ENCODE results near the gene FAM43A. TPM values are rescaled to one million over a fixed set of nuclear protein-coding genes. Genes with fewer than 3 reads are reported as not detected.

The FAM43A gene, protein sequence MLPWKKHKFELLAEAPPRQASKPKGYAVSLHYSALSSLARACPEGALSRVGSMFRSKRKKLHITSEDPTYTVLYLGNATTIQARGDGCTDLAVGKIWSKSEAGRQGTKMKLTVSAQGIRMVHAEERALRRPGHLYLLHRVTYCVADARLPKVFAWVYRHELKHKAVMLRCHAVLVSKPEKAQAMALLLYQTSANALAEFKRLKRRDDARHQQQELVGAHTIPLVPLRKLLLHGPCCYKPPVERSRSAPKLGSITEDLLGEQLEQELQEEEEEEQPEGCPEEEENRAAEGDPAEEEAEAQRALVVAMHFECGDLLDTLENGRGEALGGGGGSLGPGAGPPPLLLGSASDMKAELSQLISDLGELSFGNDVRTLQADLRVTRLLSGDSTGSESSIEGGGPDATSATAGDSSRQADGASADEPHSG
- polyA plus RNA-seq (2013, experiment 1 of 2; ENCODE audit: insufficient read length), result 6.6 TPM
- polyA plus RNA-seq (2013, experiment 2 of 2; ENCODE audit: insufficient read length), result 7.7 TPM

DNA sequence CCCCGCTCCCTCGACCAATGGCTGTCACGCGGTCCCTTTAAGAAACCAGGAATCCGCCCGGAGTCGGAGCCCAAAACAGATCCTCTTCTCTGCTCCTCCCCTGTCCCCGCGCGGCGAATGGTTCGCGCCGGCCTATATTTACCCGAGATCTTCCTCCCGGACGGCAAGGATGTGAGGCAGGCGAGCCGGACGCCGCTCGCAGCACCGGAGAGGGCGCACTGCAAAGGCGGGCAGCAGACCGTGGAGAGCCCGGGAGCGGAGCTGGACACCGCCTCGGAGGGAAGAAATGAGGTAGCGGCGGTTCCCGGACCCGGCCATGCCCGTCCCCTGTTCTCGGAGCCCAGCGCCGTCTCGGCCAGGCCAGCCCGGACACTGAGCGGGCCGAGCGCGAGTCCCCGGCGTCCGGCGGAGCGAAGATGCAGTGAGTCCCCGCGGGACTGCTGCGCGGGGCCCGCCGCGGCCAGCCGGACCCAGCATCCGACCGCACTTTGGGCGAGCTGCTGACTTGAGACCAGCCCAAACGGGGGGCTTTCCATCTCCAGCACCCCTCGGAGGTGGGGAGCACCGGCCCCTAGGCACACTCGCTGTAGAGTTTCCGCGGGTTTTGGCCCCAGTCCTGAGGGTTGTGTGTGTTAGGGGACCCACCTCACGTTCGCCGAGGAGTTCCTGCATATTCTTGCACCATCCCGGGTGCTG lies at the start of gene FAM43A:
Gene FAM43A (plus strand): TSS at position 166 of the 696 bp plus-strand sequence. CDS start 944 bp downstream, outside the sequence.
- peak; percentile 96 for DNase-seq

DNA sequence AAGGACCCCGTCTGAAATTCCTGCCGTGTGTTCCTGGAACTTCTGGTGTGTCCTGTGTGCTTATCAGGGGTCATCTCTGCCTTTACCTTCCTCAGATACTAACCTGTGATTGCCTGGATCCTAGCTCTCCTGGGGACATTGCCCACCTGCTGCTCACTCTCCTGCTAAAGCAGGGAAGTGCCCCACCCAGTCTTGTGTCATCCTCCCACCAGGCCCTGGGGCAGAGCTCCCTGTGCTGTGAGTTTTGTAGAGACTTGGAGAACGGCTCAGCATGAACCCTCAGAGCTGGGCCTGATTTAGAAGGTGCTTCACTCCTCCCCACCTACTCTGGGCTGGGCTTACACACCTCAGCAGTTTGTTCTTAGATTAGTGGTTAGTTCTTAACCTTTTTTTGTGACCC lies 48.6 kb upstream of the FAM43A start:
- no peak for DNase-seq

DNA sequence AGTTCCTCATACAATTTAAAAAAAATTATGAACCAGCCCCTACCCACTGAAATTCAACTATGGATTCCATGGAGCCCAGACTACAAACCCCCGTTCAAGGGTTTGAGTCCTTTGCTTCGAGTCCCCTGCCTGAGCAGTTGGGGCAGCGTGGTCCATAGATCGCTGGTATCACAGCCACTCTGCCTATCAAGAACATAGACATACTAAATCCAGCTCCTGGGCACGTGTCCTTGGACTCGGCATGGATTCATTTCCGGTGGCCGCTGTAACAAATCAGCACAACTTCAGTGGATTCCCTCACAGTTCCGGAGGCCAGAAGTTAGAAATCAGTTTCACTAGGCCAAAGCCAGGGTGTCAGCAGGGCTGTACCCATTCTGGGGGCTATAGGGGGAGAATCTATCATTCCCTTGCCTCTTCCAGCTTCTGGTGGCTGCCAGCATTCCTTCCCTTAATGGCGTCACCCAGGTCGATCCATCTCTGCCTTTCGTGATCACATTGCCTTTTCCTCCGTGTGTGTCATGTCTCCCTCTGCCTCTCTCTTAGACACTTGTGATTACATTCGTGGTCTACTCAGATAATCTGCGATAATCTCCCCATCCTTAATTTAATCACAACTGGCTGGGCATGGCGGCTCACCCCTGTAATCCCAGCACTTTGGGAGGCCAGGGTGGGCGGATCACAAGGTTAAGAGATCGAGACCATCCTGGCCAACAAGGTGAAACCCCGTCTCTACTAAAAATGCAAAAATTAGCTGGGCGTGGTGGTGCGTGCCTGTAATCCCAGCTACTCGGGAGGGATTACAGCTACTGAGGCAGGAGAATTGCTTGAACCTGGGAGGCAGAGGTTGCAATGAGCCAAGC lies 47.9 kb upstream of the FAM43A start:
- no peak for DNase-seq

DNA sequence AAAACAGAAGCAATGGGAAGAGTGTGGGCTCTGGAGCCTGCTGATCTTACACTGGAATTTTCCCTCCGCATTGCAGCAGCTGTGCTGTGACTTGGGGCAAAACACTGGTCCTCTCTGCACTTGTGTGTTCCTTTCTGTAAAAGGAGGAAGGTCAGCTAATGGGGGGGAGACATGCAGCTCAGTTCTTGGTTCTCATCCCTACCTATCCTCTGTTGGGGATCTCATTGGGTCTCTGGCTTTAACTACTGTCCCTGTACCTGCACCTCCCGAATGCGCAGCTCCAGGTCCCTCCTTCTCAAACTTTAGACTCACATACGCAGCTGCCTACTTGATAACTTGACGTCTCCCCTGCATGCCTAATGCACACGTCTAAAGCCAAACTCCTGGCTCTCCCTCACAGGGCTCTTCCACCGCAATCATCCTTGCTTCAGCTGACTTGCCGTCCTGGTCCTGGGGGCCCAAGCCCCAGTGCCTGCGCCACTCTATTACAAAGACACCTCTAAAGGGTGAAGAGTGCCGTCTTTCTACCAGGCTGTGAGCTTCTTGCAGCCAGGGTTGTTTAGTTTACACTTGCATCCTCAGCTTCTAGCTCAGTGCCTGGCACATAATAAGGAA lies 46.6 kb upstream of the FAM43A start:
- DNase-seq, result no peak

DNA sequence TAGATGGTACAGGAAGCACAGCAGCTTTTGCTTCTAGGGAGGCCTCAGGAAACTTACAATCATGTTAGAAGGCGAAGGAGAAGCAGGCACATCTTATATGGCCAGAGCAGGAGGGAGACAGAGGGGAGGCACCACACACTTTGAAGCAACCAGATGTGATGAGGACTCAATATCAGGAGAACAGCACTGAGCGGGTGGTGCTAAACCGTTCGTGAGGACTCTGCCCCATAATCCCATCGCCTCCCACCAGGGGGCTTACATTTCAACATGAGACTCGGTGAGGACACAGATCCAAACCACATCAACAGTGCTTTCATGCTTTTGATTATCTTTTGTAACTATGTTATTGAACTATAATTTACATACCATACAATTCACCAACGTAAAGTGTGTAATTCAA lies 44.9 kb upstream of the FAM43A start:
- peak; percentile 27 for DNase-seq

DNA sequence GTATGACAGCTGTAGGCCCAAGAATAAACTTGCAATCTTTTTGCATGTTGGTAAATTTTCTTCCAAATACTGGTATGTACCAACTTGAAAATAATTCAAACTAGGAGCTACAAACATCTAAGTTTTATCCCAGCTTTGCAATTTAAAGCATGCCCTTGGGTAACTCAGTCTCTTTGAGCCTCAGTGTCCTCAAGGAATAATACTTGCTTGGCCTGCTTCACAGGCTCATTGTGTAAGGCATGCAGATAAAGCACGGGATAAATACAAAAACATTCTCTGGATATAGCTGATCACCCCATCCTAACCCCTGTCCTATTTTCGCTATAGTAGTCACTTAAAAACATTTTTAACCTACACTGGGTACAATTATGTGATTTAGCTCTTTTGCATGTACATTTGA lies 42.9 kb upstream of the FAM43A start:
- no peak for DNase-seq

DNA sequence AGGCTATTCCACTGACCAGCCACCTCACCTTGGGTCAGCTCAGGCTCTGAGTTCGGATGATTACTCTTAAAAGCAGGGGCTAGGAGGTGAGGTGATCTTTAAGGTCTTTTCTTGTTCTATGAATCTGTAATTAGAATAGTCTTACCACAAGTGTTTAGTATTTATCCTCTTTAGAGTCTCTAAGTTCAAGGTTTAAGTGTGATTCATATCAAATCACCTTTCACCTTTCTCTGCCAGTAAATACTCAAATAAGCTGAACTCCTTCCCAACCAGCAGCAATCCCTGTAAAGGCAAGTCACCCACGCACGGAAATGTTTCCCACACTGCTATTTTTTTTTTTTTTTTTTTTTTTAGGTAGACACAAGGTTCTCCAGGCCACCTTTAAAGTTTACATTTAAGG lies 37.9 kb upstream of the FAM43A start:
- no peak for DNase-seq

DNA sequence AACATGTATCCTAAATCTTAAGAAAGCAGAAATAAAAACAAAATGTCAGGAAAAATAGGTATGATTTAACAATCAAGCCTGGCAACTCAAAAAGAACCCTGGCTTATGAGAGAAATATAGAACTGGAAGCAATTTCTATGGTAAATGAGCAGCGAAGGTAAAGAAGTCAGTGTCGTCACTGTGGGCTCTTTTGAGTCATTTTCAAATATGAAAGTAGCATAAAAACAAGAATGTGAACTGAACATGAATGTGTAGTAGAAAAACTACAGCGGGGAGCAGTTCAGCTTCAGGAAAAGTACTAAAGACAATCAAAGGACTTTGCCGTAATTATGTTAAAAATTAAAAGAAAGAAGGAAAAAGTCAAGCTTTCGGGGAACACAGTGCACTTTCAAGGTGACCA lies 31.2 kb upstream of the FAM43A start:
- DNase-seq, result peak; percentile 37

DNA sequence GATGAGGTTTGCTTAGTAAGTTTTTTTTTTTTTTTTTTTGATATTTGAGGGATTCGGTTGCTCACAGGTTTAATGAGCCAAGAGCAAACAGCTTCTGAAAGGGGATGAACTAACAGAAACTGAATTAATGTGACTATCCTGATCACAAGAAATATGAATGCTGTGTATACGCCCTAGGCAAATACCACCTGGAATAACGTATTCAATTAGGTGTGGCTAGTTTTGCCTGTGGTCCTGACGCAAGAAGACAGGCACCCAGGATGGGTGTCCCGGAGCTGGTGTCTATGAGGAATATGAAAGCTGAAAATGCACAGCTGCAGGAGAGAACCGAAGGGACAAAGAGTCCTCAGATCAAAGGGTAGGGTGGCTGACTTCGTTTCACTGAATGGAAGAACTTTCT lies 28.2 kb upstream of the FAM43A start:
- no peak for DNase-seq

DNA sequence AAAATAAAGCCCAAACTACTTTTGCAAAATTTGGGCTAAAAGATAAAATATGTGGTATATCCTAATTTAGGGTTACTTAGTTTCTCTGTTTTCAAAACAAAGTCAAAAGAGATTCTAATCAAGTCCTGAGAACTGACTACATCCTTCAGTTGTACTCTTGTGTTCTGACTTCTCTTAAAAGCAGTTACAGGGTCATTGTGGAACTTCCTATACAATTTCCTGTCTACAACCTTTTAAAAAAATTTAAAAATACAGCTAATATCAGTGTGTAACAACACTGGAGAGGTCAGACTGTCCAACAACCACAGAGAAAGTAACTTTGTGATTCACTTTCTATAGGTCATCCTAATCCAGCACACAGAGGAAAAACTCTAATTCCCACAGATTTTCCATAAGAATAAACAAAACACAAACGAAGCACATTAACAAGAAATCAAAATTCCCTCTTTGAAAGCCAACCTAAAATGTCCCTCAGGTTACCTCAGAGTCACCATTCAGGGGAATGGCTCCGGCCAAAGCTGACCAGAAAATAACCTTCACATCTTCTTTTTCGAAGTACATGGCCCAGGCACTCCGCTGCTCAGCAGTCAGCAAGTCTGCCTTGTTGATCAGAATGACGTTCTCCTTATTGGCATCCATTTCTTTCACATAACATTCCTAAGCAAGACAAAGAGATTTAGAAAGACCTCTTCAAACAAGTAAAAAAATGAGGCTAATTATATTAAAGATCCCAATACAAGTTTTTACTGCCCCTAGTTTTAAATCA lies 27.0 kb upstream of the FAM43A start:
- DNase-seq, result no peak

DNA sequence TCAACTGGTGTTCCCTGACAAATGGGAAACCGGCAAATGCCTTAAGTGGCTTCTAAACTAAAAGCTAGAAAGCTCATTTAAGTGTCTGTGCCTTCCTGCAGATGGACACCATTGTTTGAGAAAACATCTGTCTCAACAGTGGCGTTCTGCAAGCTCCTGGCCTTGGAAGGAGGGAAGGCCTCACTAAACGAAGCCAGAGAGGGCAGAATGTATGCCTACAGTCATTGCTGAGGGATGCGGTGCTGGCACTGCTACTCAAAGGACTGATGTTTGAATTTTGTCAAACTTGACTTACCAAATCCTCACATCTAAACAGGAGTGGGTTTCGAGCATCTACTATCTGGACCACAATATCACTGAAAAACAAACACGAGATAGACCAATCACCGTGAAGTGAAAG lies 25.9 kb upstream of the FAM43A start:
- no peak for DNase-seq

DNA sequence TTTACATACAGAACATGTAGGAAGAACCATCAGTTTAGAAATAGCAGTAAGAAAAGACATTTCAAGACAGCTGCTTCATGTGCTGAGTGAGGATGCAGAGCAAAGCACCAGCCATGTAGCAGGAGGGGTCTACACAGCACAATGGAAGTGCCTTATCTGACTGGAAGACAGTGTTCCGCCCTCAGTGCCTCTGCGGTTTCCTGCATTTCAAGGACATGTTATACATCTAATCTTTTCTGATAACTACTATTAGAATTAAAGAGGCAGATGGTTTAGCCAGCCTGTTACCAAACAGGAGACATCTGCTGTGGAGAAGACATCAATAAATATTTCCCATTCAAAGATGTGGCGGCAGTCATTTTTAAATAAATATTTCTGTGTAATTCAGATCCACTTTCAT lies 24.3 kb upstream of the FAM43A start:
- DNase-seq, result no peak

DNA sequence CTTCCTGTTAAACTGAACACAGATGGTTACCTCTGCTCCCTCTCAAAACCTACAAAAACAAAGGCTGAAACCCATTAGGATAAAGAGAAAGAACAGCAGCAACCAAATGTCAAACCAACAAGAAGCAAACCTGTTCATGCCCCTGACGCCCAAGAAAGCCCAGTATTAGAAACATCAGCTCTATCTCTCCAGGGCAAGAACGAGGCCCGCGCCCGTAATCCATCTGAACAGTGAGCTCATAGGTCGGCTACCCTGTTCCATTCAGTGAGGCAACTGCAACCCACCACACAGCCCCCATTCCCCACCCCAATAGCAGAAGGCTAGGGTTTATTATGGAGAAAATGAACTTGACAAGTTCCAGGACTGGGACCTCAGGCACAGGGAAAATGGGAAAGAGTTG lies 23.7 kb upstream of the FAM43A start:
- no peak for DNase-seq

DNA sequence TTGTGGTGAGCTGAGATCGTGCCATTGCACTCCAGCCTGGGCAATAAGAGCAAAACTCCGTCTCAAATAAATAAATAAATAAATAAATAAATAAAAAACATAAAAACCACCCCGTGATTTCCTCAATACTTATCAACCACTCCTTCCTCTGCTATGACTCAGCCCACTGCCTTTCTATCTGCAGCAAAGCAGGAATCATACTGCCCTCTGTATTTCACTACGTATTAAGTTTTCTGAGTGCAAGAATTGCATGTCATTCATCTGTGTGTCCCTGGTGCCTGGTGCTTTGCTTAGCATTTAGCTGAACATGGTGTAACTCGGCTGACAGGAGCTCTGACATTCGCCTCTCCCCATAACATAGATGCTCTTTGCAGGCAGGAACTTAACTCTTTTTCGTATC lies 20.8 kb upstream of the FAM43A start:
- DNase-seq, result no peak

DNA sequence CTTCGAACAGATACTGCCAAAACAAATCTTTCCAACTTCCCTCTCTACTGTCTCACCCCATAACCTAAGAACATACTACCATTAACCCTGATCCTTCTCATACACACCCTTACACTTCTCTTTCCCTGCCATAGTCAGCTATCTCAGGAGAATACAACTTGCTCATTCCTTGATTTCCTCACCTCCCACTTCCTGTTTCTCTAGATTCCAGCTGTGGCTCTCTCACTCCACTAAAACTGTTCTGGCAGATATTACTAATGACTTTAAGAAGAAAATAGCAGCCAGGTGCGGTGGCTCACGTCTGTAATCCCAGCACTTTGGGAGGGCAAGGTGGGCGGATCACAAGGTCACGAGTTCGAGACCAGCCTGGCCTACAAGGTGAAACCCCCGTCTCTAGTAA lies 18.3 kb upstream of the FAM43A start:
- no peak for DNase-seq

DNA sequence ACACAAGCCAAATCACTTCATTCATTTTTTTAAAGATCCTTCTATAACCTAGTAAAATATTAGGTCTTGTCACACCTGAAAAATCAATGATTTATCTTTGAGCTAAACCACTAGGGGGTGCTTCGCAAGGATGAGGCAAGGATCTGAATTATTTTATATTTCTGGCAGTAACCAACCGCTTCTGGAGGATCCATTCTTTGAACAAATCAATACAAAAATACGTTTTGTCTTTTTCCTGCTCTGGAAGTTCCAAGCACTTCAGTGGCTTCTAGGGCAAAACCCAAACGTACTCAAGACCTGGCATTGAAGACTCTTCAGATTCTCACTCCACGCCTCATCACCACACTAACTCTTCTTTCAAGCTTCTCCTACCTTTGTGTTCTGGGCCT lies 14.2 kb upstream of the FAM43A start:
- peak; percentile 31 for DNase-seq

DNA sequence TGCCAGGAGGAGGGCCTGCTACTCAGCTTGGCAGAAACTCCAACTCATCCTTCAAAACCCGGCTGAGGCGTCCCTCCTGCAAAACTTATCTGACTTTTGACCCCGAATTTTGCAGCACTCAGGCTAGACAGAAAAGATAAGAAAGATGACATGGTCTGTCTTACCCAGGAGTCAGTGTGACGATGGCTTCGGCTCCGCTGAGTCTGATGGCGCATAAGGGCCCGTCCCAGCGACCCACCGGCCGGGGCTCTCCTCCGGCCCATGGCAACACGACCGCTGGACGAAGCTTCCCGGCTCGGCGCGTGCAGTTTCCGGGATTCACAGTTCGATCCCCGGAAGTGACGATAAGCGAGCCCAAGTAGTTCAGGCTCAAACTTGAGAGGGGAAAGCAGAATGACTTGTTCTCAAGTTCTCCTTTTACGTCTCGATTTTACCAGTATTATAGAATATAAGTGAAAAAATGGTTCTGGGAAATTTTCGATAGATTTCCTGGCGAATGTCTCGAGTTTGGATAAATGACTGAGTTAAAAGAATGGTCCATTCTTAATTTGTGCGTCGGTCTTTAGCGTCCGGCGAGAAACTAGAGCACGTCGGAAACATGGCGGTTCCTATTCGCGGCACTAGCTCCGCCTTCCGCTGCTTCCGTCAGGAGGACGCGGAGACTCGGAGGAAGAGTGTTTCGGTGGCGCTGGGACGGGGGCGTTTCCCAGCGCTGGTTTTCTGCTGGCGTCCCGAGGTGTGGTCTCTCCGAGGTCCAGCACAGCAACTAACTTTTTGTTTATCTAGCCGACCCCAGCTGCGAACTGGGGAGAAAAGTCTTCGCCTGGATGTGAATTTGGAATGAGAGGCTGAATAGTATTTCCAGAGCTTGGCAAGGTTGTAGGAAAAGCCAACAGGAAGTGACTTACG lies 13.5 kb upstream of the FAM43A start, which contains the start of gene LSG1:
Gene LSG1 (minus strand): TSS at position 292 of the 909 bp plus-strand sequence. CDS start 29 bp downstream, at position 263.
- peak; percentile 96 for DNase-seq

DNA sequence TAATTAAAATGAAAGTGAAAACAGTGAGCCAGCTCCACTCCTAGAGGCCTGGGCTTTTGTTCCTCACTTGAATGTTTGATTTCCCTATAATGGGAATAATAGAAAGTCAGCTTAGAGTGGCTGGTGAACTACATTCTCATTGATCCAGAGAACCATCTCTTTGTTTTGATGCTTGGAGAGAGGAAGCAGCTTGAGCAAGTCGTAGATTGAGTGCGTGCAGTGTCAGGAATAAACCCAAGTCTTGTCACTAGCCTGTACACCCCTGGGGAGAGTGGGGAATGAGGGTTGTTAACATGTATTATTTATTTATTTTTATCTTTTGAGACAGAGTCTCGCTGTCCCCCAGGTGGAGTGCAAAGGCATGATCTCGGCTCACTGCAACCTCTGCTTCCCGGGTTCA lies 12.8 kb upstream of the FAM43A start:
- DNase-seq, result no peak

DNA sequence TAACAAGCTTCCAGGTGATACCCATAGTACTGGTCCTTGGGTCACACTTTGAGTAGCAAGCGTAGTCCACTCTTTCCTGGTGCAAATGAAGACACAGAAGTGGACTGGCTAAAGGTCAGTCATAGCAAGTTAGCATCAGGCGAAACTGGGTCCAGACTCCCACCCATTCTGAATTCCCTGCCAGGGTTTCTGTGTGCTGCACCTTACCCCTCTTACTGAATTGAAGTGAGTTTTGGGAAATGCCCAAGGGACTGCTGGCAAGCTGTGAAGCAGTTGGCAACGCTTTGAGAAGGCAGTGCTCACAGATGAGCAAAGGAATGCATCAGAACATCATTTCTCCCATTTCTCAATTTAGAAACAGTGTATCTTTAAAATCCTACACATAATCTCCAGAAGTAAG lies 11.9 kb upstream of the FAM43A start:
- no peak for DNase-seq

DNA sequence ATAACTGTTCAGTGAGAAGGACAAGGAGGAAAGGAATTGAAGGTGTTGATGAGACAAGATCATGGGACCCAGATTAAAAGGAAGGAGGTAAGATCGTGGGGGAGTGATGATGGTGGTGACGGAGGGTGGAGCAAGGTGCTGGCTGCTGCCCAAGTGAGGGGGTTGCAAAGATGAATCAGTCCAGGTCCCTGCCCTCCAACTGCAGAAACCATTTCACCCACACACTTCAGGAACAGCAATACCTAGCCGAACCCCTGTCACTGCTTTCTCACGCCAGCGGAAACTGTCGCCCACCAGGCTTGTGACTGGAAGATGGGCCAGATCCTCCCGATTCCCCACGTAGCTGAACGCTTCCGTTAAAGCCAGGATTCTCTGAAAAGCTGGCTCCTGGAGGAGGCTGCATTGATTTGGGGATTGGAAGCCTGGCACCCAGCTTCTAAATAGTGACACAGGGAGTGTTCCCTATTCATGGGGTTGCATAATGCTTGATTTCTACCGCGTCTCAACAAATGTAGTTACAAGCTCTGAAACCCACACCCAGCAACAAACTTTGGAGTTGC lies 10.5 kb upstream of the FAM43A start:
- no peak for DNase-seq

All from fibroblast of skin of abdomen (primary cell).